Erythroblast (primary cell): Measurements from ENCODE around the gene TULP4.

ENCODE experiments used
- GATA1 ChIP-seq: IDR thresholded peaks from 2 replicates; pipeline ENCODE4 v1.6.1; 2011; ENCODE audit warnings: low read depth, mild to moderate bottlenecking, control low read depth, low read length, moderate library complexity
- POLR2A ChIP-seq: IDR thresholded peaks from 2 replicates; pipeline ENCODE4 v1.6.1; 2011; ENCODE audit warnings: mild to moderate bottlenecking, low read length

GRCh38 chr6:158323561-158323958 lies 11.3 kb downstream of the TULP4 start:
- TF ChIP-seq POLR2A (no peak), GATA1 (no peak)
